Liver (tissue), 3 donors: ENCODE data around the gene CDH16.

ENCODE experiments used
- ATF3 ChIP-seq: IDR thresholded peaks from 2 replicates; pipeline ENCODE4 v1.6.1; 2016; ENCODE audit warnings: antibody characterized with exemption
- CTCF ChIP-seq: fragments of 150-350 bp; IDR thresholded peaks from 2 replicates; pipeline ENCODE4 v1.5.1; 2017; ENCODE audit warnings: improper control_type of control experiment, low read depth, low read length; ENCODE audit not compliant: missing input control
- EGR1 ChIP-seq, 2 donors: IDR thresholded peaks; 2 replicates each; pipeline ENCODE4 v1.6.1; 2016 to 2018; ENCODE audit warnings: antibody characterized with exemption in 2 of 2, low read depth in 2 of 2
- GABPA ChIP-seq, 2 donors: IDR thresholded peaks in 1 of 2; conservative IDR thresholded peaks in 1 of 2; 2 replicates each; pipeline ENCODE4 v1.6.1; 2016; ENCODE audit warnings: antibody characterized with exemption in 2 of 2, mild to moderate bottlenecking in 1 of 2, moderate library complexity in 1 of 2
- MAX ChIP-seq: IDR thresholded peaks from 2 replicates; pipeline ENCODE4 v1.6.1; 2016; ENCODE audit warnings: antibody characterized with exemption
- RXRA ChIP-seq, 2 donors: IDR thresholded peaks; 2 replicates each; pipeline ENCODE4 v1.6.1; 2017 to 2018; ENCODE audit warnings: antibody characterized with exemption in 2 of 2, mild to moderate bottlenecking in 1 of 2
- SP1 ChIP-seq: IDR thresholded peaks from 2 replicates; pipeline ENCODE4 v1.6.1; 2018; ENCODE audit warnings: antibody characterized with exemption, mild to moderate bottlenecking
- donor health status: healthy.
- donor health status: healthy.

GRCh38 chr16:66921729-66922450 lies 3.2 kb upstream of the CDH16 start:
- TF ChIP-seq CTCF (no peak), MAX (no peak), EGR1 (IDR thresholded peaks at IDR 0.05; ENCODE audit: low read depth in 2 of 2) (no peak), RXRA (IDR thresholded peaks at IDR 0.05) (no peak), SP1 (no peak), ATF3 (no peak), GABPA (IDR thresholded peaks at IDR 0.05 in 1 of 2, conservative IDR thresholded peaks at IDR 0.05 in 1 of 2) (no peak)
